HepG2 (cell line): ENCODE results near the gene ACTN4. TPM values are rescaled to one million over a fixed set of nuclear protein-coding genes. Genes with fewer than 3 reads are reported as not detected.
A peak's percentile ranks its signal among the peaks of the same experiment; 100 is the strongest.

ENCODE experiments used
- ATAC-seq: fragments of 200-7000 bp; cut with Tn5 transposase; 3 replicates; pipeline ENCODE4 v1.9.1; 2020; ENCODE audit warnings: mild to moderate bottlenecking, moderate library complexity
- BruUV-seq: library from RNA; stranded (reverse); fragments of 400-500 nt; replicated peaks from 2 replicates; lab custom pipeline; 2021; lab: Mats Ljungman, UMichigan
- CTCF ChIA-PET: fragments of 300-600 bp; formaldehyde crosslinking; extraction: SDS; loops from one replicate; lab custom pipeline; 2021; ENCODE audit warnings: low total read pairs, inconsistent platforms, low intra/inter-chr PET ratio; lab: Yijun Ruan, JAX
- POLR2A ChIA-PET: fragments of 350-600 bp; sonication (Branson Sonifier 250); formaldehyde crosslinking; loops from one replicate; lab custom pipeline; 2020; ENCODE audit warnings: antibody characterized with exemption, inconsistent platforms; lab: Yijun Ruan, JAX
- DNase-seq: peaks from one replicate; pipeline ENCODE4 v3.0.0-alpha.2; 2015; ENCODE audit warnings: low spot score
- FAIRE-seq: peaks from 3 replicates; lab custom pipeline; 2011; peaks lifted over from hg19 to GRCh38; lab: Jason Lieb, UNC
- H2AFZ ChIP-seq: one replicate; pipeline ENCODE4 v1.6.1; 2011; ENCODE audit warnings: low read length, inconsistent platforms
- H3K27ac ChIP-seq: fragments of 300-600 bp; 3 replicates; pipeline ENCODE4 v1.8.0; 2011; ENCODE audit warnings: mixed run types, mild to moderate bottlenecking, mixed read lengths, low read length, inconsistent platforms; ENCODE audit not compliant: insufficient read depth; ENCODE audit errors: extremely low read length
- H3K27me3 ChIP-seq, 2 experiments: fragments of 200-600 bp in 1 of 2; 2 replicates in 1 of 2; 3 replicates in 1 of 2; pipeline versions ENCODE4 v1.6.0 to v1.8.0; 2011; ENCODE audit warnings: low read length in 2 of 2, mild to moderate bottlenecking in 2 of 2, moderate library complexity in 2 of 2, inconsistent platforms in 1 of 2; ENCODE audit not compliant: insufficient read depth in 2 of 2, control insufficient read depth in 1 of 2
- H3K36me3 ChIP-seq, 2 experiments: fragments of 200-600 bp in 1 of 2; replicated peaks in 1 of 2; 2 replicates in 1 of 2; 3 replicates in 1 of 2; pipeline versions ENCODE4 v1.5.1 to v1.8.0; 2011; ENCODE audit warnings: low read length in 2 of 2, inconsistent platforms in 1 of 2; ENCODE audit not compliant: insufficient read depth in 2 of 2, control insufficient read depth in 1 of 2
- H3K4me1 ChIP-seq: 2 replicates; pipeline ENCODE4 v1.5.1; 2012; ENCODE audit warnings: low read length, inconsistent platforms; ENCODE audit not compliant: insufficient read depth
- H3K4me2 ChIP-seq: 2 replicates; pipeline ENCODE4 v1.6.0; 2011; ENCODE audit warnings: low read depth, low read length, inconsistent platforms
- H3K4me3 ChIP-seq, 3 experiments: fragments of 200-600 bp in 1 of 3; sonication (generic), shearing (Covaris generic) in 1 of 3; replicated peaks in 1 of 3; 2 replicates each; pipeline ENCODE4 v1.5.1; 2011 to 2016; ENCODE audit warnings: low read length in 3 of 3, inconsistent platforms in 2 of 3, low read depth in 2 of 3, mild to moderate bottlenecking in 2 of 3, control low read depth in 1 of 3, mixed read lengths in 1 of 3; ENCODE audit not compliant: insufficient read depth in 1 of 3
- H3K79me2 ChIP-seq: one replicate; pipeline ENCODE4 v1.6.1; 2011; ENCODE audit warnings: low read length, inconsistent platforms; ENCODE audit not compliant: insufficient read depth
- H3K9ac ChIP-seq: 2 replicates; pipeline ENCODE4 v1.6.0; 2011; ENCODE audit warnings: mild to moderate bottlenecking, low read depth, low read length, inconsistent platforms; ENCODE audit not compliant: insufficient read depth
- H3K9me3 ChIP-seq: 2 replicates; pipeline ENCODE4 v1.5.1; 2012; ENCODE audit warnings: mild to moderate bottlenecking, low read length
- H4K20me1 ChIP-seq: 2 replicates; pipeline ENCODE4 v1.6.0; 2011; ENCODE audit warnings: inconsistent platforms, mild to moderate bottlenecking, low read length, moderate library complexity; ENCODE audit not compliant: insufficient read depth
- AGO1 ChIP-seq: fragments of 200-400 bp; formaldehyde crosslinking; IDR thresholded peaks from 2 replicates; pipeline ENCODE4 v1.6.1; 2017; ENCODE audit warnings: mild to moderate bottlenecking, low read depth, low read length, moderate library complexity; ENCODE audit not compliant: poor library complexity, severe bottlenecking
- CHD2 ChIP-seq: IDR thresholded peaks from 2 replicates; pipeline ENCODE4 v1.6.1; 2011; ENCODE audit warnings: low read depth, low read length, improper control_type of control experiment
- CHD4 ChIP-seq: fragments of 200-600 bp; sonication (generic); IDR thresholded peaks from 2 replicates; pipeline ENCODE4 v1.7.0; 2017; ENCODE audit warnings: mild to moderate bottlenecking, low read length, borderline replicate concordance
- GPN1 ChIP-seq: sonication (generic); formaldehyde crosslinking; IDR thresholded peaks from 2 replicates; pipeline ENCODE4 v1.5.1; 2020; ENCODE audit warnings: missing genetic modification reagents, borderline replicate concordance
- MTERF4 ChIP-seq: sonication (generic); formaldehyde crosslinking; IDR thresholded peaks from 2 replicates; pipeline ENCODE4 v1.8.0; 2023; ENCODE audit warnings: mild to moderate bottlenecking, missing genetic modification reagents
- TBP ChIP-seq: sonication (generic); formaldehyde crosslinking; IDR thresholded peaks from 2 replicates; pipeline ENCODE4 v1.5.0; 2020; ENCODE audit warnings: missing genetic modification reagents
- TFDP2 ChIP-seq: sonication (generic); formaldehyde crosslinking; IDR thresholded peaks from 2 replicates; pipeline ENCODE4 v1.4.0; 2020; ENCODE audit warnings: missing genetic modification reagents
- THAP11 ChIP-seq: IDR thresholded peaks from 2 replicates; pipeline ENCODE4 v1.6.1; 2016; ENCODE audit warnings: missing biosample characterization, missing genetic modification reagents
- TMF1 ChIP-seq: sonication (generic); formaldehyde crosslinking; IDR thresholded peaks from 2 replicates; pipeline ENCODE4 v1.8.1; 2022; ENCODE audit warnings: low read depth, missing genetic modification reagents
- ZNF329 ChIP-seq: sonication (generic); formaldehyde crosslinking; IDR thresholded peaks from 2 replicates; pipeline ENCODE4 v1.9.0; 2021; ENCODE audit warnings: low read depth, mild to moderate bottlenecking, missing genetic modification reagents
- ZNF550 ChIP-seq: sonication (generic); formaldehyde crosslinking; IDR thresholded peaks from 2 replicates; pipeline ENCODE4 v1.4.0; 2020; ENCODE audit warnings: mild to moderate bottlenecking, missing genetic modification reagents, borderline replicate concordance
- ZNF567 ChIP-seq: sonication (generic); formaldehyde crosslinking; IDR thresholded peaks from 2 replicates; pipeline ENCODE4 v1.8.1; 2023; ENCODE audit warnings: mild to moderate bottlenecking, missing genetic modification reagents, borderline replicate concordance
- ZNF687 ChIP-seq: sonication (generic); formaldehyde crosslinking; IDR thresholded peaks from 2 replicates; pipeline ENCODE4 v1.5.1; 2020; ENCODE audit warnings: mild to moderate bottlenecking, missing genetic modification reagents, moderate library complexity
- ZNF761 ChIP-seq: sonication (generic); formaldehyde crosslinking; conservative IDR thresholded peaks from 2 replicates; pipeline ENCODE4 v1.4.0; 2020; ENCODE audit warnings: mild to moderate bottlenecking, missing genetic modification reagents
- WGBS: methylation state at CpG from one replicate; pipeline ENCODE4 v1.1.6; 2017; ENCODE audit warnings: low lambda C conversion rate; 5-methylcytosine and 5-hydroxymethylcytosine counted together
- in situ Hi-C: cut with HindIII; loops from 2 replicates; pipeline ENCODE4 v1.10.0; 2017; ENCODE audit warnings: low pct_unique_long_range_greater_than_20kb; ENCODE audit not compliant: extremely low pct_ligation_motif_present
- intact Hi-C: fragments of 100-400 bp; cut with micrococcal nuclease; formaldehyde crosslinking; loops from one replicate; pipeline ENCODE4 v1.10.0; 2022; ENCODE audit not compliant: unreplicated experiment
- polyA plus RNA-seq, 8 experiments: library from polyadenylated mRNA; depleted of rRNA in 3 of 8; stranded (reverse) in 7 of 8; unstranded in 1 of 8; fragments of >200 nt; fragmentation: Illumina TruSeq in 4 of 8; extraction: Trizol in 4 of 8; gene quantifications; 2 replicates each; pipeline versions ENCODE4 v1.2.1 to v1.2.3, GENCODE V29; 2011 to 2016; ENCODE audit warnings: low read depth in 4 of 8, missing spikeins in 1 of 8, mixed read lengths in 1 of 8; ENCODE audit not compliant: insufficient read depth in 1 of 8
- total RNA-seq, 5 experiments: library from RNA; depleted of rRNA; stranded (reverse); fragments of >200 nt; fragmentation: Illumina TruSeq; extraction: Trizol; gene quantifications; 2 replicates each; pipeline ENCODE4 v1.2.3, GENCODE V29; 2016; ENCODE audit warnings: low read depth in 1 of 5

ACTN4 gene
- total and polyA plus RNA-seq, 2 of the 13 experiments (the other 11 are each of a cell fraction or from before 2014, with no cell fraction given) = 171 to 192 TPM

GRCh38 chr19:38737921-38738737, 90.7 kb downstream of the ACTN4 start (continued):
- TF ChIP-seq TFDP2 (no peak), ZNF567 (CRISPR knock-in tag) (no peak)

- Histone ChIP-seq H3K4me2 (no peak overlapping the region), H3K27ac (no peak overlapping the region), H3K9me3 (no peaks in the 10 kb centered on the region), H3K9ac (no peak overlapping the region), H4K20me1 (no peaks in the 10 kb centered on the region), H3K4me3 (no peak overlapping the region), H3K36me3 (no peaks in the 10 kb centered on the region), H2AFZ (no peak overlapping the region), H3K4me1 (peaks cover 59% of the 10 kb centered on the region), H3K79me2 (no peaks in the 10 kb centered on the region), H3K27me3 (no peaks in the 10 kb centered on the region)
- WGBS = 84% methylated on average over 11 of the region's 16 CpGs
- BruUV-seq = no TSS peak
- intact Hi-C loops = no loop called here
- POLR2A ChIA-PET = no interaction called here
- CTCF ChIA-PET = no interaction called here
- in situ Hi-C loops = loop anchor here (5.0 to 25.0 kb wide), 2 partner anchors 93 to 173 kb away; partner anchors contain the start of genes CCER2 and ECH1
- ATAC-seq (no peak), DNase-seq (no peak), FAIRE-seq (no peak)
- TF ChIP-seq THAP11 (no peak), AGO1 (peak; percentile 36), CHD4 (no peak), TBP (CRISPR knock-in tag) (no peak), ZNF329 (CRISPR knock-in tag) (peak; percentile 98), ZNF687 (CRISPR knock-in tag) (peak; percentile 24; the same call in 1 of the 2 replicates), ZNF550 (CRISPR knock-in tag) (no peak), ZNF761 (CRISPR knock-in tag) (no peak), GPN1 (CRISPR knock-in tag) (no peak), CHD2 (no peak), MTERF4 (CRISPR knock-in tag) (no peak), TMF1 (CRISPR knock-in tag) (no peak)
These were observed 92.2 kb downstream of the ACTN4 start for GRCh38 chr19:38739440-38740256.
